ENCODE results near the gene TMEM191B.
"Not testable (repeated sequence)": the region's sequence is repeated elsewhere in the genome, so short reads cannot be mapped to it uniquely, and the experiment has no call there.

DNA sequence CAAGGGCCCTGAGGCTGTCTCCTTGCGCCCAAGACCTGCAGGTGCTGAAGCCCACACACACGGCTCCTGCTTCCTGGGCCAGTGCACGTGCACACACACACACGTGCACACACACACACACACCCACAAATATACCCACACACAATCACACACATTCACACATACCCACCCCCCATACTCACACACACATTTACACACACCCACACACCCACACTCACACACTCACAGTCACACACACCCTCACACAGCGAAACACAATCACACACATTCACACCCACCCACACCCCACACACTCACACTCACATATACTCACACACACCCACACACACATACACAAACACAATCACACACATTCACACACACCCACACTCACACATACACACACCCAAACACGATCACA, 16.3 kb upstream of the TMEM191B start:
- TF ChIP-seq POLR2A (IDR thresholded peaks at IDR 0.05; ENCODE audit: low read depth) = not testable (repeated sequence)
- TF ChIP-seq, protein P1, sequence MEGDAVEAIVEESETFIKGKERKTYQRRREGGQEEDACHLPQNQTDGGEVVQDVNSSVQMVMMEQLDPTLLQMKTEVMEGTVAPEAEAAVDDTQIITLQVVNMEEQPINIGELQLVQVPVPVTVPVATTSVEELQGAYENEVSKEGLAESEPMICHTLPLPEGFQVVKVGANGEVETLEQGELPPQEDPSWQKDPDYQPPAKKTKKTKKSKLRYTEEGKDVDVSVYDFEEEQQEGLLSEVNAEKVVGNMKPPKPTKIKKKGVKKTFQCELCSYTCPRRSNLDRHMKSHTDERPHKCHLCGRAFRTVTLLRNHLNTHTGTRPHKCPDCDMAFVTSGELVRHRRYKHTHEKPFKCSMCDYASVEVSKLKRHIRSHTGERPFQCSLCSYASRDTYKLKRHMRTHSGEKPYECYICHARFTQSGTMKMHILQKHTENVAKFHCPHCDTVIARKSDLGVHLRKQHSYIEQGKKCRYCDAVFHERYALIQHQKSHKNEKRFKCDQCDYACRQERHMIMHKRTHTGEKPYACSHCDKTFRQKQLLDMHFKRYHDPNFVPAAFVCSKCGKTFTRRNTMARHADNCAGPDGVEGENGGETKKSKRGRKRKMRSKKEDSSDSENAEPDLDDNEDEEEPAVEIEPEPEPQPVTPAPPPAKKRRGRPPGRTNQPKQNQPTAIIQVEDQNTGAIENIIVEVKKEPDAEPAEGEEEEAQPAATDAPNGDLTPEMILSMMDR (IDR thresholded peaks at IDR 0.05) = not testable (repeated sequence)
